D721Med (cell line): ENCODE results near the gene CHCHD4.

Experiments
- DNase-seq: peaks from one replicate; pipeline ENCODE4 v3.0.0; 2011; ENCODE audit warnings: low spot score; ENCODE audit not compliant: insufficient read length
- FAIRE-seq: peaks from 2 replicates; lab custom pipeline; 2011; peaks lifted over from hg19 to GRCh38; lab: Jason Lieb, UNC
- TF ChIP-seq, protein P1 (sequence below): IDR thresholded peaks from 2 replicates; pipeline ENCODE4 v1.5.1; 2012; ENCODE audit warnings: mild to moderate bottlenecking, control low read depth; ENCODE audit not compliant: insufficient read depth; ENCODE audit errors: missing control alignments

CHCHD4 gene

DNA sequence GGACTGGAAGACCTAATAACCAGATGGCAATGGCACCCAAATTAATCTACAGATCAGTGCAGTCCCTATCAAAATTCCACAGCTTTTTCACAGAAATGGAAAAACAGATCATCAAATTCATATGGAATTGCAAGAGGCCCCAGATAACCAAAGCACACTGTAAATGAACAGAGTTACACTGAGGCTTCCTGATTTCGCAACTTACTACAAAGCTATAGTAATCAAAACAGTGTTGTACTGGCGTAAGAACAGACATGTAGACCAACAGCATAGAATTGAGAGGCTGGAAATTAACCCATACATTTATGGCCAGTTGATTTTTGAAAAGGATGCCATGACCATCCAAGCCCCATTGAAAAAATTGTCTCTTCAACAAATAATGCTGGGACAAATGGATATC is 37.5 kb upstream of the CHCHD4 start:
- TF ChIP-seq, protein P1, sequence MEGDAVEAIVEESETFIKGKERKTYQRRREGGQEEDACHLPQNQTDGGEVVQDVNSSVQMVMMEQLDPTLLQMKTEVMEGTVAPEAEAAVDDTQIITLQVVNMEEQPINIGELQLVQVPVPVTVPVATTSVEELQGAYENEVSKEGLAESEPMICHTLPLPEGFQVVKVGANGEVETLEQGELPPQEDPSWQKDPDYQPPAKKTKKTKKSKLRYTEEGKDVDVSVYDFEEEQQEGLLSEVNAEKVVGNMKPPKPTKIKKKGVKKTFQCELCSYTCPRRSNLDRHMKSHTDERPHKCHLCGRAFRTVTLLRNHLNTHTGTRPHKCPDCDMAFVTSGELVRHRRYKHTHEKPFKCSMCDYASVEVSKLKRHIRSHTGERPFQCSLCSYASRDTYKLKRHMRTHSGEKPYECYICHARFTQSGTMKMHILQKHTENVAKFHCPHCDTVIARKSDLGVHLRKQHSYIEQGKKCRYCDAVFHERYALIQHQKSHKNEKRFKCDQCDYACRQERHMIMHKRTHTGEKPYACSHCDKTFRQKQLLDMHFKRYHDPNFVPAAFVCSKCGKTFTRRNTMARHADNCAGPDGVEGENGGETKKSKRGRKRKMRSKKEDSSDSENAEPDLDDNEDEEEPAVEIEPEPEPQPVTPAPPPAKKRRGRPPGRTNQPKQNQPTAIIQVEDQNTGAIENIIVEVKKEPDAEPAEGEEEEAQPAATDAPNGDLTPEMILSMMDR, result no peak
- DNase-seq (no peak), FAIRE-seq (no peak)

DNA sequence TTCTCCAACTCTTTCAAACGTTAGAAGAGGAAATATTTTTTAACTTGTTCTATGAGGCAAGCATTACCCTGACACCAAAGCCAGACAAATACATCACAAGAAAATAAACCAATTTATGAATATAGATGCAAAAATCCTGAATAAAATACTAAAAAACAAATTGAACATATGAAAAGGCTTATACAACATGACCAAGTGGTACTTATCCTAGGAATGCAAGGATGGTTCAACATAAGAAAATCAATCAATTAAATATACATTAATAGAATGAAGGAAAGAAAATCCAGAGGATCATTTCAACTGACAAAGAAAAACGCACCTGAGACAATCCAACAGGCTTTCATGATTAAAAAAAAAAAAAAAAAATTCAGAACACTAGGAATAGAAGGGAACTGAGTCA is 36.6 kb upstream of the CHCHD4 start:
- FAIRE-seq, result no peak
- TF ChIP-seq, protein P1, result no peak
- DNase-seq, result no peak

DNA sequence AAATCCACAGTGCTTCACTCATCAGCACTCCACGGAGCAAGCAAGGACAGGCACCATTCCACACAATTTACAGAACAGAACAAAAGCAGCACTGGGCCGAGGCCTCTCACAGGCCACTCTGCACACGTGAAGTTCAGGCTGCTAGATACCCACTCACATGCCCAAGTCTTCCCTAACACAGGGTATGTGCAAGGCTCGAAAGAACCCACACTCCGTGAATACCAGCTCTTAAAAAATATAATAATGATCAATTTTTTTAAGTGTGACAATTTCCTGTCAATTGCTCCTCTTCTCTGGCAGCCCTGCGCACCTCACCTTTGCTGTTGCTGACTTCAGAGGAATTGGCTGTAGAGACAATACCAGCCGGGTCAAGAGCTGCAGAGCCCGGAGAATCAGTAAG is 34.8 kb upstream of the CHCHD4 start:
- FAIRE-seq (no peak), DNase-seq (no peak)
- TF ChIP-seq, protein P1, result no peak

DNA sequence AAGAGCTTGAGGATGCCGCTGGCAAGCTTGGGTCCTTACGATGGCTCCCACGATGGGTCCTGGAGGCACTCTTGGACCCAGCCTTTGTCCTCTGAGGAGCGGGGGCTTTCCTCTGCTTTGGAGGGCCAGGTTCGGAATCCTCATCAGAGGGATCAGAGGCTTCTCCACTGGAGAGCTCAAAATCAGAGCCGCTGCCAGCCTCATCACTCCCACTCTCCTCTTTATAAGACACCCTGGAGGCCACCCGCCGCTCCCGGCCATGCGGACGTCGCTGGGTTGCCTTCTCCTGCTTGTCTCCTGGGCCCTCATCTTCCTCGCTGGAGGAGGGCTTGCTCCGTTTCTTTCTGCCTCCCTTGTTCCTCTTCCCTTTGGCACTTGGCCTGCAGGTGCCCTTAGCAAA is 33.7 kb upstream of the CHCHD4 start:
- TF ChIP-seq, protein P1, result no peak
- DNase-seq (no peak), FAIRE-seq (no peak)

DNA sequence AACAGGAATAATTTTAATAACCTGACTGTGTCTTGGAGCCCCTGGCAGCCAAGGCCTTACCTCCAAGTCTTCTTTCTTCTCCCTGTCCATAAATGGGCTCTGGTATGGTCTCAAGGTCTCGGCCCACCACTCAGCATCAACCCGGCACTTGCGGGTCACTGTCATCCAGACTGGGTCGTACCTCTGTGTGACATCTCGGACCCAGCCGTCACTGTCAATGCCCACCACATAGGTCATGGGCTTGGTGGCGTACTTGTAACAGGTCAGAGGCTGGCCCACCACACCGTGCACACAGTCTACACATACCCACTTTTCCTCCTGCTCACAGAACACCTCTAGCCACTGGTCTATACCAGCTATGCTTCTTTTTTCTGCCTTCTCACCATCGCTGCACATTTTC is 33.3 kb upstream of the CHCHD4 start:
- no peak for FAIRE-seq
- no peak for DNase-seq
- TF ChIP-seq, protein P1, result no peak

DNA sequence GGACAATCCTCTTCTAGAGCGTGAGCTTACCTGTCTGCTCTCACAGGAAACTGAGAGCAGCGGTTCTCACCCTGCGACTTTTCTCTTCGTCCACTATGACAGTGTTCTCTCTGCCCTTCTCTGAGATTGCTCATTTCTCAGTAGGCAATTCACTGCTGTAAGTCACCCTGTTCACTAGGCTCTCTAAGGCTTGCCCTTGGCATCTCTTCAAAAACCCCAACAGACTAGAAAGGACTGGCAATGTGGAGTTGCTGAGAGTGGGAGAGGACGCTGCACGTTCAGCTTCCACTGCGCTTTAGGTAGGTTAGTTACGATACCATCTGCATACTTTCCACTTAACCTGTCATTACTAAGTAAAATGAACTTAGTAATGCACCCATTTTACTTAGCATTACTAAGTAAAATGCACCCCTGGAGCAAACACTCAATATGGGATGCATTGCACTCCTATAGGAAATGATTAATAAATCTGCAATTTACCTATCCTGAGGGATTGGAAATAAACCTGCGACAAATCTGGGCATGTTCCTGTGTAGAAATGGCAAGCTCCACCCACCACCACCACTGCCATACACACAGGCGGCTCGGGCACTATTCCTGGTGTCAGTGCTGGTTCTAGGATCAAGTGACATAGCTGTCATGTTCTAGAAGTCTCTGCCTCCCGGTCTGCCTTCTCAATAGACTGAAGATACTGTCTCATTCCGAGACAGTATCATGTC is 32.3 kb upstream of the CHCHD4 start:
- FAIRE-seq, result no peak
- TF ChIP-seq, protein P1, result no peak

DNA sequence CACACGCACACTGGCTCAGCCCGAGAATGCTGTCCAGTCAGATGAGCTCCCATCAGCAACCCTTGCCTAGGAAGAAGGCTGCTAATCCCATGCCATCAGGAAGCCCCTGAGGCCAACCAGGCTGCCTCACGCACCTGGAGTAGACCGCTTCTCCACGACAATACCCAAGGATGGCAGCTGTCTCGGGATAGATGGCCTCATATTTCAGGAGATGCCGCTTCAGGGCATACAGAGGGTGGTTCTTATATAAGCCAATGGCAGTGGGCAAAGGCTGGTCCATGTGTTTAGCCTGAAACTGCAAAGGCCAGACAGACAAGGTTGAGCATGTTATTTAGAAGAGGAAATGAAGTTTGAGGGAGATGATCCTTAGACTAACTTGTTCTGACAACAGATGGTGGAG is 31.5 kb upstream of the CHCHD4 start:
- no peak for FAIRE-seq
- TF ChIP-seq, protein P1, result no peak
- no peak for DNase-seq

More for the DNA sequence above, 32.3 kb upstream of the CHCHD4 start:
- DNase-seq, result no peak
